Stomach (tissue), 9 donors: ENCODE measurements around the gene ELANE. TPM values are rescaled to one million over a fixed set of nuclear protein-coding genes. Genes with fewer than 3 reads are reported as not detected.
"Not testable (repeated sequence)": the region's sequence is repeated elsewhere in the genome, so short reads cannot be mapped to it uniquely, and the experiment has no call there.

Experiments
- DNase-seq, 2 donors: peaks; one replicate each; pipeline versions ENCODE4 v3.0.0 to v3.0.0-alpha.2; 2013 to 2019
- H3K27ac ChIP-seq, 5 donors: fragments of 200-600 bp in 4 of 5; sonication (generic) in 4 of 5; one replicate each; pipeline ENCODE4 v1.5.1; 2013 to 2019; ENCODE audit warnings: mild to moderate bottlenecking in 1 of 5, moderate library complexity in 1 of 5
- H3K27me3 ChIP-seq, 3 donors: fragments of 200-600 bp; sonication (generic); one replicate each; pipeline ENCODE4 v1.5.1; 2017 to 2019; ENCODE audit warnings: mixed run types in 1 of 3
- H3K36me3 ChIP-seq, 4 donors: fragments of 200-600 bp; sonication (generic); 1 replicate in 3 of 4; 2 replicates in 1 of 4; pipeline ENCODE4 v1.5.1; 2016 to 2019
- H3K4me1 ChIP-seq, 4 donors: fragments of 200-600 bp; sonication (generic); one replicate each; pipeline ENCODE4 v1.5.1; 2016 to 2019
- H3K4me3 ChIP-seq, 4 donors: fragments of 200-600 bp; sonication (generic) in 3 of 4; one replicate each; pipeline ENCODE4 v1.5.1; 2016 to 2019; ENCODE audit warnings: mild to moderate bottlenecking in 1 of 4
- H3K9me3 ChIP-seq, 4 donors: fragments of 200-600 bp; sonication (generic); one replicate each; pipeline ENCODE4 v1.5.1; 2016 to 2019
- EP300 ChIP-seq: sonication (generic); formaldehyde crosslinking; IDR thresholded peaks from one replicate; pipeline ENCODE4 v1.6.1; 2017; ENCODE audit warnings: antibody characterized with exemption
- POLR2A ChIP-seq, 4 donors: fragments of 450-650 bp; IDR thresholded peaks; one replicate each; pipeline ENCODE4 v1.6.1; 2016; ENCODE audit warnings: antibody characterized with exemption in 4 of 4, control low read depth in 2 of 4, mild to moderate bottlenecking in 1 of 4, moderate library complexity in 1 of 4
- POLR2AphosphoS5 ChIP-seq, 3 donors: sonication (generic); formaldehyde crosslinking; IDR thresholded peaks; one replicate each; pipeline ENCODE4 v1.6.1; 2016; ENCODE audit warnings: antibody characterized with exemption in 3 of 3
- WGBS, 5 donors: extraction: QIAGEN DNeasy Blood & Tissue Kit in 3 of 5; methylation state at CpG; one replicate each; pipeline versions ENCODE4 v1.1.5 to v1.1.7; 2013 to 2018; 5-methylcytosine and 5-hydroxymethylcytosine counted together
- intact Hi-C: fragments of 100-400 bp; cut with DNase I; formaldehyde crosslinking; loops from one replicate; pipeline ENCODE4 v1.15.1; 2023; ENCODE audit warnings: low total_unique reads
- polyA plus RNA-seq, 3 donors: library from polyadenylated mRNA; stranded (reverse); fragments of 200-250 nt; gene quantifications; one replicate each; pipeline ENCODE4 v1.2.3, GENCODE V29; 2013
- total RNA-seq, 5 donors: library from RNA; depleted of rRNA; stranded (reverse); fragments of >200 nt; gene quantifications; one replicate each; pipeline versions ENCODE4 v1.1.0 to v1.2.3, GENCODE V29; 2014 to 2016
- TF ChIP-seq, protein P1 (sequence below), 7 experiments: fragments of 450-650 bp in 4 of 7; fragments of 200-600 bp in 3 of 7; sonication (generic) in 3 of 7; IDR thresholded peaks; one replicate each; pipeline ENCODE4 v1.5.1; 2016 to 2019; ENCODE audit warnings: antibody characterized with exemption in 7 of 7, control low read depth in 2 of 7, mild to moderate bottlenecking in 1 of 7
- donor health status: healthy with polysubstance abuse.
- donor health status: Bipolar disorder and iron deficiency.
- donor health status: healthy.

The ELANE gene
- total and polyA plus RNA-seq, 8 donors = 1.1 to 10.5 (median 3.2) TPM; not detected in 4

DNA sequence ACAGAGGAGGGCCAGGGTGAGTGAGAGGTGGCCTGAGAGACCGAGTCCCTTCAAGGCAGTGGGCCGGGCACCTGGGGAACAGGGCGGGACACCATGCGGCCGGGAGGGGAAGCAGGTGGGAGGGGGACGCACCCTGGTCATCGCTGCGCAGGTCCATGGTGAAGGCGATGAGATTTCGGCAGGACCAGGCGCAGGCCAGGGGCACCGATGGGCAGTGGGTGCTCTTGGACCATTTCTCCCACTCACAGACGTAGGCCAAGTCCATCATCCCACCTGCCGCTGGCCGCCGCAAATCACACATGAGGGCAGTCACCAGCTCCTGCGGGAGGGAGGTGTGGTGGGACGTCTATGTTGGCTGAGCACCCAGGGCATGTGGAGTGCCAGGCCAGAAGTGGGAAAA lies 38.7 kb downstream of the ELANE start:
- TF ChIP-seq POLR2AphosphoS5 (IDR thresholded peaks at IDR 0.05) (no peak), EP300 (no peak), POLR2A (IDR thresholded peaks at IDR 0.05) (no peak)
- TF ChIP-seq, protein P1, sequence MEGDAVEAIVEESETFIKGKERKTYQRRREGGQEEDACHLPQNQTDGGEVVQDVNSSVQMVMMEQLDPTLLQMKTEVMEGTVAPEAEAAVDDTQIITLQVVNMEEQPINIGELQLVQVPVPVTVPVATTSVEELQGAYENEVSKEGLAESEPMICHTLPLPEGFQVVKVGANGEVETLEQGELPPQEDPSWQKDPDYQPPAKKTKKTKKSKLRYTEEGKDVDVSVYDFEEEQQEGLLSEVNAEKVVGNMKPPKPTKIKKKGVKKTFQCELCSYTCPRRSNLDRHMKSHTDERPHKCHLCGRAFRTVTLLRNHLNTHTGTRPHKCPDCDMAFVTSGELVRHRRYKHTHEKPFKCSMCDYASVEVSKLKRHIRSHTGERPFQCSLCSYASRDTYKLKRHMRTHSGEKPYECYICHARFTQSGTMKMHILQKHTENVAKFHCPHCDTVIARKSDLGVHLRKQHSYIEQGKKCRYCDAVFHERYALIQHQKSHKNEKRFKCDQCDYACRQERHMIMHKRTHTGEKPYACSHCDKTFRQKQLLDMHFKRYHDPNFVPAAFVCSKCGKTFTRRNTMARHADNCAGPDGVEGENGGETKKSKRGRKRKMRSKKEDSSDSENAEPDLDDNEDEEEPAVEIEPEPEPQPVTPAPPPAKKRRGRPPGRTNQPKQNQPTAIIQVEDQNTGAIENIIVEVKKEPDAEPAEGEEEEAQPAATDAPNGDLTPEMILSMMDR (IDR thresholded peaks at IDR 0.05) = no peak
- H3K9me3 ChIP-seq = no peaks in the 10 kb centered on the region
- DNase-seq = no peak
- intact Hi-C loops = no loop called here
- WGBS, 5 donors = 86 to 90% (median 87%) methylated on average over 13 to 18 of the region's 18 CpGs
- H3K4me3 ChIP-seq = no peak overlapping the region
- H3K4me1 ChIP-seq = peaks cover 5 to 31% (median 15%) of the 10 kb centered on the region in 4 donors
- peak overlapping the region in 2 of 5 donors; percentile 26 to 42 for H3K27ac ChIP-seq
- H3K36me3 ChIP-seq = peaks cover 12 to 53% (median 51%) of the 10 kb centered on the region in 4 donors
- no peaks in the 10 kb centered on the region for H3K27me3 ChIP-seq

DNA sequence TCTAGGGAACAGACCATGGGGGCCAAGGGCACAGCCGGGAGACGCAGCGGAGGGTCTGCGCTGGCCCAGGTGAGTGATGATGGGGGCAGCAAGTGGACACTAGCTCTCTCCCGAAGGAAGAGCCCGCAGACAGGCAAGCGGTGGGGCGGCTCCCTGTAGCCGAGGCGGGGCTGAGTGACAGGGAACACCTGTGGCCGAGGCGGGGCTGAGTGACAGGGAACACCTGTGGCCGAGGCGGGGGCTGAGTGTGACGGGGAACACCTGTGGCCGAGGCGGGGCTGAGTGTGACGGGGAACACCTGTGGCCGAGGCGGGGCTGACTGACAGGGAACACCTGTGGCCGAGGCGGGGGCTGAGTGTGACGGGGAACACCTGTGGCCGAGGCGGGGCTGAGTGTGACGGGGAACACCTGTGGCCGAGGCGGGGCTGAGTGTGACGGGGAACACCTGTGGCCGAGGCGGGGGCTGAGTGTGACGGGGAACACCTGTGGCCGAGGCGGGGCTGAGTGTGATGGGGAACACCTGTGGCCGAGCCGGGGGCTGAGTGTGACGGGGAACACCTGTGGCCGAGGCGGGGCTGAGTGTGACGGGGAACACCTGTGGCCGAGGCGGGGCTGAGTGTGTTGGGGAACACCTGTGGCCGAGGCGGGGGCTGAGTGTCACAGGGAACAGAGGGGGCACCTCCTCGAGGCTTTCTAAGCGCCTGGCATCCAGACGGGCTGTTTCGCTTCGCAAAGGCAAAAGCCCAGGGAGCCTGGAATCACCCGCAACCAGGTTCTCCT lies 39.5 kb downstream of the ELANE start:
- peaks cover 5 to 31% (median 15%) of the 10 kb centered on the region in 4 donors for H3K4me1 ChIP-seq
- intact Hi-C loops, H3K9me3 ChIP-seq, H3K27me3 ChIP-seq: not testable (repeated sequence)
- 23 to 45% (median 26%) methylated on average over 37 to 50 of the region's 50 CpGs for WGBS, 5 donors
- H3K4me3 ChIP-seq = peak overlapping the region; percentile 68 to 97 (median 83)
- DNase-seq = peak; percentile 75 to 86
- peaks cover 9 to 52% (median 47%) of the 10 kb centered on the region in 4 donors for H3K36me3 ChIP-seq
- peak overlapping the region; percentile 89 to 98 (median 91) for H3K27ac ChIP-seq

DNA sequence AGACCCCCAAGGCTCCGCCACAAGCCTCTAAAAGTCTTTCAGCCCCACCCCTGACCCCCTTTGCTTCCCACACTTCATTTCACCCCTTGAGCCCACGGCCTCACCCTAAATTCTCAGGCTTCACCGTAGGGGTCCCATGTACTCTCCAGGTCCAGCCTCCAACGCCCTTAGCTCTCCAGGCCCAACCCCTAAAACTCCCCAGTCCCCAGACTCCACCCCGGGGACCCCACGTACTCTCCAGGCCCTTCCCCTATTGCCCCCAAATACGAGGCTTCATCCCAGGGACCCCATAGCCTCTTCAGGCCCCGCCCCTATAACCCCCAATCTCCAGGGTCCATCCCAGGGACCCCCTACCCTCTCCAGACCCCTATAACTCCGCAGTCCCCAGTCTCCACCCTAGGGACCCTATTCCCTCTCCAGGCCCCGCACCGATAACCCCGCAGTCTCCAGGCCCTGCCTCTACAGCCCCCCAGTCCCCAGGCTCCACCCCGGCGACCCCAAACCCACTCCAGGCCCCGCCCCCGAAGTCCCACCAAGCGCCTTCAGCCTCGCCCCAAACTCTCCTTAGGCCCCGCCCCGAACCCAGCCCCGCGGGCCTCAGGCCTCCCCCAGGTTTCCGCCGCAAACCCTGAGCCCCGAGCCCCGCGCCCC lies 40.3 kb downstream of the ELANE start:
- Histone ChIP-seq H3K36me3 (peaks cover 9 to 53% (median 47%) of the 10 kb centered on the region in 4 donors), H3K4me3 (peak overlapping the region; percentile 68 to 97 (median 83)), H3K9me3 (no peaks in the 10 kb centered on the region), H3K27ac (peak overlapping the region; percentile 89 to 98 (median 91)), H3K27me3 (no peaks in the 10 kb centered on the region), H3K4me1 (peaks cover 5 to 31% (median 15%) of the 10 kb centered on the region in 4 donors)
- 2 to 7% (median 4%) methylated on average over 15 to 27 of the region's 27 CpGs for WGBS, 5 donors
- peak in 1 of 2 donors; percentile 69 for DNase-seq
- TF ChIP-seq, protein P1 (IDR thresholded peaks at IDR 0.05) = no peak
- intact Hi-C loops = no loop called here

DNA sequence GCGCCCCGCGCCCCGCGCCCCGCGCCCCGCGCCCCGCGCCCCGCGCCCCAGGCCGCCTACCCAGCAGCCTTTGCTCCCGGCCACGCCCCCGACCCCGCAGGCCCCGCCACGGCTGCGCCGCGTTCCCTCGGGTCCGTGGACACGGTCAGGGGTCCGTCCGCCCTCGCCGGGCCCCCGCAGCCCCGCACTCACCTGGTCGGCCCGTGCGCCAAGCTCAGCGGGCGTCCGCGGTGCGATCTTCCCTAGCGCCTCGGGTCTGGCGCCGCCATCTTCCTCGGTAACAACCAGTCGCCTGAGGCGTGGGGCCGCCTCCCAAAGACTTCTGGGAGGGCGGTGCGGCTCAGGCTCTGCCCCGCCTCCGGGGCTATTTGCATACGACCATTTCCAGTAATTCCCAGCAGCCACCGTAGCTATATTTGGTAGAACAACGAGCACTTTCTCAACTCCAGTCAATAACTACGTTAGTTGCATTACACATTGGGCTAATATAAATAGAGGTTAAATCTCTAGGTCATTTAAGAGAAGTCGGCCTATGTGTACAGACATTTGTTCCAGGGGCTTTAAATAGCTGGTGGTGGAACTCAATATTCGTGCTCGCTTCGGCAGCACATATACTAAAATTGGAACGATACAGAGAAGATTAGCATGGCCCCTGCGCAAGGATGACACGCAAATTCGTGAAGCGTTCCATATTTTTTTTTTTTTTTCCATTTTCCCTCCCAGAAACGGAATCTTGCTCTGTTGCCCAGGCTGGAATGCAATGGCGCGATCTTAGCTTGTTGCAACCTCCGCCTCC lies 41.0 kb downstream of the ELANE start, which contains the start of the genes MED16 and RNU6-9:
TSS of gene MED16 (minus strand) at position 294 of the 796 bp plus-strand sequence. CDS start 2,056 bp downstream, outside the sequence.
TSS of gene RNU6-9 (plus strand) at position 591 of the 796 bp plus-strand sequence.
- peak; percentile 95 to 98 for DNase-seq
- intact Hi-C loops = no loop called here
- Histone ChIP-seq H3K9me3 (no peaks in the 10 kb centered on the region), H3K27me3 (no peaks in the 10 kb centered on the region), H3K36me3 (peaks cover 9 to 52% (median 46%) of the 10 kb centered on the region in 4 donors), H3K27ac (peak within 1 kb of the TSS; percentile 89 to 98 (median 91)), H3K4me1 (peaks cover 5 to 31% (median 15%) of the 10 kb centered on the region in 4 donors), H3K4me3 (peak within 1 kb of the TSS; percentile 68 to 97 (median 83))
- 0 to 1% (median 1%) methylated on average over 22 to 66 of the region's 69 CpGs for WGBS, 5 donors
- TF ChIP-seq, protein P1 (IDR thresholded peaks at IDR 0.05) = no peak
- TF ChIP-seq EP300 = no peak
- peak; percentile 56 to 86 (median 76) for TF ChIP-seq POLR2AphosphoS5 (IDR thresholded peaks at IDR 0.05)
- TF ChIP-seq POLR2A (IDR thresholded peaks at IDR 0.05) = no peak
